ES-I3 (cell line): Measurements from ENCODE around the gene KCTD2.
A peak's percentile ranks its signal among the peaks of the same experiment; 100 is the strongest.

Experiments used
- H3K36me3 ChIP-seq: 2 replicates; pipeline ENCODE4 v1.6.1; 2013; ENCODE audit warnings: mild to moderate bottlenecking, low read length, control low read depth, moderate library complexity; ENCODE audit not compliant: insufficient read depth
- H3K4me1 ChIP-seq: 2 replicates; pipeline ENCODE4 v1.6.1; 2013; ENCODE audit warnings: mild to moderate bottlenecking, control low read depth, low read length; ENCODE audit not compliant: insufficient read depth
- H3K9ac ChIP-seq: 2 replicates; pipeline ENCODE4 v1.6.1; 2013; ENCODE audit warnings: low read depth, mild to moderate bottlenecking, low read length, moderate library complexity
- H3K9me3 ChIP-seq: 2 replicates; pipeline ENCODE4 v1.6.1; 2013; ENCODE audit warnings: mild to moderate bottlenecking, low read length, moderate library complexity; ENCODE audit not compliant: control insufficient read depth, insufficient read depth

The KCTD2 gene

DNA sequence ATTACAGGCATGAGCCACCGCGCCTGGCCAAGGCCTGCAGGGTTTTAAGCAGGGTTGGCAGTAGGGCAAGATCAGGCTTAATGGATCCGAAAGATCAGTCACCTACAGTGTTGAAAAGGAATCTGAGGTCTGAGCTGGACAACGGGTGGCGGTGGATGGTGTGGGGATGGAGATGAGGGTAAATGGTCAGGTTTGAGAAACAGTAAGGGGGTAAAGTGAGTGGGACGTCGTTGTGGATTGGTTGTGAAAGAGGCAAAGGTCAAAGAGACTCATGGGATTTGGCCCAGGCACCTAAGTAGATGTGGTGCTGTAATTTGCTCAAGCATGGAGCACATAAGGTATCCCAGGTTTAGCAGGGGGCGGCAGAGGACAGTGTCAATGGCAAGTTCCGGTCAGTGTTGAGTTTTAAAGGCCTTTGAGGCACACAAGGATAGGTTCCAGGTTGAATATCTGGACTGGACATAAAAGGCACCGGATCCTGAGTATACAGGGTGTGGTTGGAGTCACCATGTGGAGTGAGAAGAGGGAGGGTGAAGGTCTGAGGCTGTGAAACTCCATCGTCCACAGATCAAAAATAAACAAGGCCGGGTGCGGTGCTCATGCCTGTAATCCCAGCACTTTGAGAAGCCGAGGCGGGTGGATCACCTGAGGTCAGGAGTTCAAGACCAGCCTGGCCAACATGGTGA lies 39.6 kb downstream of the KCTD2 start:
- H3K4me1 ChIP-seq = peaks cover 47% of the 10 kb centered on the region
- peak overlapping the region; percentile 94 for H3K9ac ChIP-seq
- H3K9me3 ChIP-seq = no peaks in the 10 kb centered on the region
- H3K36me3 ChIP-seq = no peaks in the 10 kb centered on the region

DNA sequence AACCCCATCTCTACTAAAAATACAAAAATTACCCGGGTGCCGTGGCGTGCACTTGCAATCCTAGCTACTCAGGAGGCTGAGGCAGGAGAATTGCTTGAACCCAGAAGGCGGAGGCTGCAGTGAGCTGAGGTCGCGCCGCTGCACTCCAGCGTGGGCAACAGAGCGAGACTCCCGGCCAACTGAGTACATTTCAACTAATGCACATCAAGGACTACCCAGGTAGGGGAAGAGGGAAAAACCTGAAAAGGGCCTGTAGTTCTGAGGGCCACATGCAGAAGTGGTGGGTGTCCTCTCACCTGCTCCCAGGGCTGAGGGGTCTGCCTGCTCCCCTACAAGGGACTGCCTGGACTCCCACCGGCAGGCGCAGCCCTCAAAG lies 40.1 kb downstream of the KCTD2 start:
- Histone ChIP-seq H3K36me3 (no peaks in the 10 kb centered on the region), H3K9ac (peak overlapping the region; percentile 94), H3K4me1 (peaks cover 50% of the 10 kb centered on the region), H3K9me3 (no peaks in the 10 kb centered on the region)

DNA sequence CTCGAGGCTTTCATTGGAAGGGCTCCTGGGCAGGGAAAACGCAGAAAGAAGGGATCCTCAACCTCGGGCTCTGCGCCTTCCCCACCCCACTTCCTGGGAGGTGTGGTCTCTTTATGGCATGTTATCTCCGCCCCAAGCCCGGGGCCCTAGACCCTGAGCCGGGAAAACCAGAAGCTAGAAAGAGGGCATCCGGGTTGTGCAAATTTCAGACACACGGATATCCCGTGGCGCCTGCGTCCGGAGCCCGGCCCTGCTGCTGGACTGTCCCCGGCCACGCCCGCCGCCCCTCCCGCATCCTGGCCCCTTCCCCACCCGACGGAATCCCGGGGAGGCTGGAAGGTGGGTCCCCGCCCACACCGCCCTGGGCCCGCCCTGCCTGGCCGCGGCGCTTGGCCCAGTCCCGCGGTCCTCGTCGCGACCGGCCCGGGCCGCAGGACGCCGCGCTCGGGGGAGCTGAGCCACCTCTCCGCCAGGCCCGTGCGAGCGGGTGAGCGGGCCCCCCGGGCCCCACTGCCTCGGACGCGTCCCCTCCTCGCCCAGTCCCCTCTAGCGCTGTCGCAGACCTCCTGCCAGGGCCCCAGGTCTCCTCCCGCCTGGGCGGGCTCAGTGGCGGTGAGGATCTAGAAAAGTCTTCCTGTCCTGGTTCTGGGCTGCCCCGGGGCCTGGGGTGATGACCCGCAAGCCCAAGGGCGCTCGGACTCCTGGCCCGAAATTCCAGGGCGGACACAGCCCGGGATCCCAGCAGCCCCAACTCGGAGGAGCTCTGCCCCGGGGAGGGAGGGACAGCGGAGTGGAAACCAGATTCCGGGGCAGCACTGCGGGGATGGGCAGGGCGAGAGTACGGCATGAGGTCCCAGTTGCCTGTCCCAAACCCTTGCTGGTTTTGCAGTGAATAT lies 40.8 kb downstream of the KCTD2 start, which contains the start of gene SLC16A5:
SLC16A5 (plus strand) TSS at position 397 of the 896 bp plus-strand sequence. CDS start 5,683 bp downstream, outside the sequence.
- peak within 1 kb of the TSS; percentile 94 for H3K9ac ChIP-seq
- no peaks in the 10 kb centered on the region for H3K36me3 ChIP-seq
- peaks cover 49% of the 10 kb centered on the region for H3K4me1 ChIP-seq
- no peaks in the 10 kb centered on the region for H3K9me3 ChIP-seq

DNA sequence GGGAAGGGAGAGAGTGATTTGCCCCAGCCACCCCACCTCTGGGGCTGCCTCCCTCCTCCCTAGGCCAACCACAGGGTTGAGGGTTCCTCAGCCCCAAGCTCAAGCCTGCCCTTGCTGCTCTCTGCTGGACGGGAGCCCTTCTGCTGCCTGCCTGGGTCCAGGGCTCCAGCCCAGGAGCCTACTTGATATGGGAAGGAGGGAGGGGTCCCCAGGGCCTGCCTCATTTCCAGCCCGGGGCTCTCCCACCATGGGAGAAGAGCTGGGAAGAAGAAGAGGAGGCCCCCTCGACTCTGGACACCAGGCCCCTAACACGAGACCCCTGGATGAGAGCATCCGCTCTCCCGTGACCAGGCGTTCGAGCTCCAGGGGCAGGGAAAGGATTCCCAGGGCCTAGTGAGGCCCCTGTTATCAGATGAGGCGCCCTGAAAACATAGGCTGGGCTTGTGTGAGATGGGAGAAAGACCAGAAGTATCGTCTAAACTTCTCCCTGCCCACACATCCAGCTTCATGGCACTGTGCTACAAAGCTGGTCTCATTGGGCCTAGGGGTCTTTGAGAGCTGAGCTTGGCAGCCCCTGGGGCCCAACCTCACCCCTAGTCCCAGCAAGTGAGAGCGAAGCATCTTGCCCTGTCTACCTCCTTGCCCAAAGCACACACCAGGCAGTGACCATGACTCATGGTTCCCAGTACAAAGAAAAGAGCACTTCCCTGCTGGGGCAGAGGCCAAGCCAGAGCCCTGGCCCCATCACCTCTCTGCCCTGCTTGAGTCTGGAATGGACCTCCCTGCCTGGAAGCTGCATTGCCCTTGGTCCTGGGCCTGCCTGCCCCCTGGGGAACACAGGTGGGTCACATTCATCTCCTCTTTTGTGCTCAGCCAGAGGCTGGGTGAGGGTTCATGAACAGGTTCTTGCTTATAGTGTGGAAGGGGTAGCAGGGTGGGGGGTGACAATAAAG lies 41.7 kb downstream of the KCTD2 start:
- Histone ChIP-seq H3K9me3 (no peaks in the 10 kb centered on the region), H3K36me3 (no peaks in the 10 kb centered on the region), H3K9ac (peak overlapping the region; percentile 94), H3K4me1 (peaks cover 51% of the 10 kb centered on the region)

DNA sequence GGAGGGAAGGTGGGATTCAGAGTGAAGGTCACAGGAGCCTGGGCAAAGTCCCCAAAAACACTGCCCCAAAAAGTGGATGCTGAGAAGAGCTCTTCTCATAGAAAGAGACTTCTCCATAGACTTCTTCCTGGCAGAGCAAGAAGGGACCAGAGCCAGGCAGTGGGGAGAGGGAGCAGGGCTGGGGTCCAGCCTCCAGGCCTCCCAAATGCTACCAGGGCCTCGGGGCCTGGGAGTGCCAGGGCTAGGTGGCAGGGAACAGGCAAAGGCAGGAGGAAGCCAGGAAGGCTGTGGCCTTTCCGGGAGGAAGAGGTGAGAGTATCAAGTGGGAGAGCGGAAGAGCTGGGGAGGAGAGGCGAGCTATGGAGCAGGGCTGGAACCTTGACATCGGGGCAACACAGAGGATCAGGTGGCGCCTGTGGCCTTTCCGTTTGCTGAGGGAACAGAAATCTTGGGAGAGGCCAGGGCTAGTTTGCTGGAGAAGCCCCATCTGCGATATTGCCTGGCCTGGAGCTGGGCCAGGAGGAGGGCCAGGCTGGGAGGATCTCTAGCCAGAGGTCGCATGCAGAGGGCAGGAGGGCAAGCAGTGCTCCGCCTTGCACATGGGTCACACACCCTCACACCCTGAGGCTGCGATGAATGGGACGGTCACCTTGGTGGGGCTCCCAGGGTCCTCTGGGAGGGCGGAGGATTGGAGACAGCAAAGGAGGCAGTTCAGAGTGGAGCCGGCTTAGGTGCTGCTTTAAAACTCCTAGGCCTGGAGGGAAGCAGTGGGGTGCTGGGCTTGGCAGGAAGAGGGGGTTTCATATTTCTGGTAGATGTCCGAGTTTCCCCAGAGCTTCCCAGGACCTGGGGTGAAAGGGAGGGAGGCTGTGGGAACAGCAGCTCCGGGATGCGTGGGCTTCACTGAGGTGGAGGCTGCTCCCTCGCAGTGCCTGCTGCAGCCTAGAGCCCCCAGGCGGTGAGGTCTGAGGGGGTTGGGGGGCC lies 44.1 kb downstream of the KCTD2 start:
- H3K9me3 ChIP-seq = no peaks in the 10 kb centered on the region
- H3K4me1 ChIP-seq = peaks cover 40% of the 10 kb centered on the region
- no peaks in the 10 kb centered on the region for H3K36me3 ChIP-seq
- H3K9ac ChIP-seq = peak overlapping the region; percentile 4; the same call in 1 of the 2 replicates

DNA sequence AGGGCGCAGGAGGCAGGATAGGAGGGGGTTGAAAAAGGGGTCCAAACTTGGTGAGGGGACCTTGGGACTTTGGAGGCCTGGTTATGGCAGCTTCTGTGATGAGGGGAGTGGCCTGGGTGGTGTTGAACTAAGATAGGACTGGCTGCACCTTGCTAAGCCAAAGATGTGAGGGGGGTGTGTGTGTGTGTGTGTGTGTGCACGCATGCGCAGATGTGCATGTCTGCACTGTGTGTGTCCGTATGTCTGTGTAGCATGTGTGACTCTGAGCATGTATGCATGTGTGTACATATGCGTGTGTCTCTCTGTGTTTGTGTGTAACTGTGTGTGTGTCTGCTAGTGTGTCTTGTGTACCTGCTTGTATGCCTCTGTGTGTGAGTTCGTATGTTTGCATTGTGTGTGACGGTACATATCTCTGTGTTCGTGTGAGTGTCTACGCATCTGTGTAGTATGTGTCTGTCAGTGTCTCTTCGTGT lies 44.9 kb downstream of the KCTD2 start:
- Histone ChIP-seq H3K36me3 (no peaks in the 10 kb centered on the region), H3K9ac (no peak overlapping the region), H3K9me3 (no peaks in the 10 kb centered on the region), H3K4me1 (peaks cover 34% of the 10 kb centered on the region)

DNA sequence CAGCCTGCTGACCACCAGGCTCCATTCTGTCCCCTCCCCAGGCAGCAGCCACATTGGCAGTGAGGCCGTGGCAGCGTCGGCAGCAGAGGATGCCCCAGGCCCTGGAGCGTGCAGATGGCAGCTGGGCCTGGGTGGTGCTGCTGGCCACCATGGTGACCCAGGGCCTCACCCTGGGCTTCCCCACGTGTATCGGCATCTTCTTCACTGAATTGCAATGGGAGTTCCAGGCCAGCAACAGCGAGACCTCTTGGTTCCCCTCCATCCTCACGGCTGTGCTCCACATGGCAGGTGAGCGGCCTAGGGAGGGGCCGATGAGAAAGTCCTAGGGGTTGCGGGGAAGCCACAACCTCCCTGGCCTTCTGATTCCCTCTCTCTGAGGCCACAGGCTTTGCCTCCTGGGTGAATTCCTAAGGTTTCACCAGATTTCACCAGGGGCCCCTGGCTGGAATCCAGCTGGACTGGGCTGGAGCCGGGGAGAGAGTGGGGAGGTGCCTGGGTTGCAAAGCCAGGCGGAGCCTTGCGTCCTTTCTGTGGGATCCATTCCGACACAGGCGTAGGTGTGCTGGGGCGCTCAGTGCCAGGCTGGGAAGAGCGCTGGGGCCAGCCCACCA lies 46.6 kb downstream of the KCTD2 start:
- Histone ChIP-seq H3K4me1 (peaks cover 33% of the 10 kb centered on the region), H3K9ac (no peak overlapping the region), H3K9me3 (no peaks in the 10 kb centered on the region), H3K36me3 (peaks cover 5% of the 10 kb centered on the region; the same call in 1 of the 2 replicates)

DNA sequence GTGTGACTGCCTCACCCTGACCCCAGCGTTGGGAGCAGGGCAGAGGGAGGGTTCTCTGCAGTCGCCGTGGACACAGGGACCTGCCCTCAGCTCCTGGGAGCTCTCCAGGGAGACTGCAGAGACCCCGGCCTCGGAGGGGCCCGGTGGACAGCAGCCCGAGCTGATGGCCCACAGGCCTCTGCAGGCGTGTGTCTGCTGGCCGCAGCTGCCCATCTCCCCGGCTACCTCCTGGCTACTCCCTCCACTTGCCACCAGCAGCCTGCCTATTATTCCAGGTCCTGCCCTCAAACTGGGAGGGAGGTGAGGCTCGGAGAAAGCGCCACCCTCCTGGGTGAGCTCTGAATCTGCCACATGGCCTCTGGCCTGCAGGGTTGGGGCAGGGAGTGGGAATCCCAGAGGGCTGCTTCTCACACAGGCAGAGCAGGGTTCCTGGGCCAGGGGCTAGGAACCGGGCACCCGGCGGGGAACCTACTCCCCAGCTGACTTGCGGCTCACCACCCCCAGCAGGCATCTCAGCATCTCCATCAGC lies 47.9 kb downstream of the KCTD2 start:
- Histone ChIP-seq H3K9me3 (no peaks in the 10 kb centered on the region), H3K4me1 (peaks cover 25% of the 10 kb centered on the region; the same call in 1 of the 2 replicates), H3K36me3 (peaks cover 5% of the 10 kb centered on the region; the same call in 1 of the 2 replicates), H3K9ac (no peak overlapping the region)

DNA sequence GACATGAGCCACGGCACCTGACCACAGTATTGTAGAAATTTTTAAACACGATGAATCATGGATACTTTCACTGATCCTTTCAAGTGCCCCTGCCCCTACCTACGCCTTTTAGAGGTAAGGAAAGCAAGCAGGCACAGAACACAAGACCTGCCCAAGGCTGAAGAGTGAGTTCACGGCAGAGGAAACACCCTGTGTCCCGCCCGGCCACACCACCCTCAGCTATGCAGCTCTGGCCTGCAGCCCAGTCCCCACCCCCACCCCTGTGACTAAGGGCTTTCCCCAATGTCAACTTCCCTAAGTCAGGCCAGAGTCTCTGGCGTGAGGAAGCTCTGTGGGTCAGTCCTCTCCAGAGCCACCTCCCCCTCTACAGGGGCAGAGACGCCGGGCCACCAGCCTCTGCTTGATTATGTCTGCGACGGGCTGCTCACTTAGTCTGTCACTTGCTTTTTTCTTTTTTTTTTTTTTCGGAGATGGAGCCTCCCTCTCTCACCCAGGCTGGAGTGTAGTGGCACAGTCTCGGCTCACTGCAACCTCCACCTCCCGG lies 49.1 kb downstream of the KCTD2 start:
- Histone ChIP-seq H3K9me3 (no peaks in the 10 kb centered on the region), H3K36me3 (peaks cover 7% of the 10 kb centered on the region; the same call in 1 of the 2 replicates), H3K9ac (no peak overlapping the region), H3K4me1 (peaks cover 20% of the 10 kb centered on the region; the same call in 1 of the 2 replicates)

DNA sequence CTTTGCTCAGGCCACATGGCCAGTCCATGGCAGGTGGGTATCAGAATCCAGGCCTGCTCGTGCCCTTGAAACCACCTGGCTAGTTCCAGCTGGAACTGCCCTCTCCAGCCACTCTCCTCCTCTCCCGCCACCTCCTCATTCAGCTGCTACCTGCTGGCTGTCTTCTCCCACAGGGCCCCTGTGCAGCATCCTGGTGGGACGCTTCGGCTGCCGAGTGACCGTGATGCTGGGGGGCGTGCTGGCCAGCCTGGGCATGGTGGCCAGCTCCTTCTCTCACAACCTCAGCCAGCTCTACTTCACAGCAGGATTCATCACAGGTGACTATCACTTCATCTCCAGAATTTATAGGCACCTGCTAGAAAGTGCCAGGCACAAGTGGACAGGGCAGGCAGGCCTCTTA lies 50.8 kb downstream of the KCTD2 start:
- peaks cover 16% of the 10 kb centered on the region; the same call in 1 of the 2 replicates for H3K36me3 ChIP-seq
- H3K4me1 ChIP-seq = peaks cover 13% of the 10 kb centered on the region; the same call in 1 of the 2 replicates
- no peaks in the 10 kb centered on the region for H3K9me3 ChIP-seq
- no peak overlapping the region for H3K9ac ChIP-seq

DNA sequence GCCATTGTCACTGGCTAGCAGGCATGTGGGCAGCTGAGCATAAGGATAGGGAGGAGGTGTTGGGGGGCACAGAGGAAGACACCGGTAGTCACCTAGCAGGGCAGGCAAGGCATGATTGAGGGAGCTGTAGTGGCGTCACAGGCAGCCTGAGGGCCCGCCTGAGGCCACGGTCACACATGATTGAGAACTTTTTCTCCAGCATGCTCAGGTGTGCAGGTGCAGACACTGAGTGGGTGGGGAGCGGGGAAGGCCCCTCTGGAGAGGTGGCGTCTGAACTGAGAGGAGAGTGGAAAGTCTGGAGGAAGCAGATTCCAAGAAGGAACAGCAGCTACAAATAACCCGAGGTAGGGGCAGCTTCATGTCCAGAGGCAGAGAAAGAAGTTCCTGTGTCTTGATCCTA lies 51.8 kb downstream of the KCTD2 start:
- no peaks in the 10 kb centered on the region for H3K9me3 ChIP-seq
- no peak overlapping the region for H3K9ac ChIP-seq
- peaks cover 8% of the 10 kb centered on the region; the same call in 1 of the 2 replicates for H3K4me1 ChIP-seq
- H3K36me3 ChIP-seq = peaks cover 16% of the 10 kb centered on the region; the same call in 1 of the 2 replicates

DNA sequence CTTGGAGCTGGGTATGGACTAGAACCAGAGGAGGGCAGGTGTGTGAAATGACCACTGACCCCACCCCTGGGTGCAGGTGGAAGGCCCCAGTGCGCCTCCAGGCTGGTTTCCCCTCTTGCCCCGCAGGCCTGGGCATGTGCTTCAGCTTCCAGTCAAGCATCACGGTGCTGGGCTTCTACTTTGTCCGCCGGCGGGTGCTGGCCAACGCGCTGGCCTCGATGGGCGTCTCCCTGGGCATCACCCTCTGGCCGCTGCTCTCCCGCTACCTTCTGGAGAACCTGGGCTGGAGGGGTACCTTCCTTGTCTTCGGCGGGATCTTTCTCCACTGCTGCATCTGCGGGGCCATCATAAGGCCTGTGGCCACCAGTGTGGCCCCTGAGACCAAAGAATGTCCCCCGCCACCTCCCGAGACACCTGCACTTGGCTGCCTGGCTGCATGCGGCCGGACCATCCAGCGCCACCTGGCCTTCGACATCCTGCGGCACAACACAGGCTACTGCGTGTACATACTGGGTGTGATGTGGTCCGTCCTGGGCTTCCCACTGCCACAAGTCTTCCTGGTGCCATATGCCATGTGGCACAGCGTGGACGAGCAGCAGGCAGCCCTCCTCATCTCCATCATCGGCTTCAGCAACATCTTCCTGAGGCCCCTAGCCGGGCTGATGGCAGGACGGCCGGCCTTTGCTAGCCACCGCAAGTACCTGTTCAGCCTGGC lies 53.0 kb downstream of the KCTD2 start:
- no peak overlapping the region for H3K9ac ChIP-seq
- no peaks in the 10 kb centered on the region for H3K9me3 ChIP-seq
- peaks cover 16% of the 10 kb centered on the region; the same call in 1 of the 2 replicates for H3K36me3 ChIP-seq
- H3K4me1 ChIP-seq = peaks cover 8% of the 10 kb centered on the region; the same call in 1 of the 2 replicates
